Testis (tissue), 3 donors: ENCODE measurements around the gene LRRC8A. TPM values are rescaled to one million over a fixed set of nuclear protein-coding genes. Genes with fewer than 3 reads are reported as not detected.
"Not testable (repeated sequence)": the region's sequence is repeated elsewhere in the genome, so short reads cannot be mapped to it uniquely, and the experiment has no call there.

Experiments
- DNase-seq: peaks from one replicate; pipeline ENCODE4 v3.0.0-alpha.2; 2019
- H3K27ac ChIP-seq, 2 donors: fragments of 200-600 bp; sonication (generic); one replicate each; pipeline ENCODE4 v1.5.1; 2019
- H3K27me3 ChIP-seq: fragments of 200-600 bp; sonication (generic); one replicate; pipeline ENCODE4 v1.5.1; 2019
- H3K36me3 ChIP-seq: fragments of 200-600 bp; sonication (generic); one replicate; pipeline ENCODE4 v1.5.1; 2017; ENCODE audit warnings: low read depth; ENCODE audit errors: missing control alignments
- H3K4me1 ChIP-seq: fragments of 200-600 bp; sonication (generic); one replicate; pipeline ENCODE4 v1.5.1; 2019
- H3K4me3 ChIP-seq, 2 donors: fragments of 200-600 bp; sonication (generic); one replicate each; pipeline ENCODE4 v1.5.1; 2017 to 2019
- H3K9me3 ChIP-seq: fragments of 200-600 bp; sonication (generic); one replicate; pipeline ENCODE4 v1.5.1; 2017
- CTCF ChIP-seq, 3 experiments: fragments of 450-650 bp in 2 of 3; fragments of 200-600 bp in 1 of 3; sonication (generic) in 1 of 3; IDR thresholded peaks; one replicate each; pipeline ENCODE4 v1.5.1; 2016 to 2019; ENCODE audit warnings: antibody characterized with exemption in 3 of 3, mild to moderate bottlenecking in 2 of 3, moderate library complexity in 1 of 3
- POLR2A ChIP-seq: fragments of 450-650 bp; IDR thresholded peaks from one replicate; pipeline ENCODE4 v1.6.1; 2017; ENCODE audit warnings: antibody characterized with exemption, mild to moderate bottlenecking, moderate library complexity
- WGBS, 2 donors: methylation state at CpG; one replicate each; pipeline ENCODE4 v1.1.5; 2018; 5-methylcytosine and 5-hydroxymethylcytosine counted together
- intact Hi-C: fragments of 100-400 bp; cut with DNase I; formaldehyde crosslinking; loops from one replicate; pipeline ENCODE4 v1.15.1; 2023; ENCODE audit warnings: low total_unique reads
- polyA plus RNA-seq: library from polyadenylated mRNA; stranded (reverse); fragments of 350-450 nt; fragmentation: Illumina TruSeq; extraction: RNeasy Lipid Tissue Mini Kit (QIAGEN cat#74804); gene quantifications from one replicate; pipeline ENCODE4 v1.2.3, GENCODE V29; 2014; ENCODE audit warnings: low read depth, low replicate concordance; ENCODE audit not compliant: insufficient read depth
- total RNA-seq, 2 donors: library from RNA; depleted of rRNA; stranded (reverse); fragments of >200 nt; gene quantifications; one replicate each; pipeline ENCODE4 v1.2.3, GENCODE V29; 2016

The LRRC8A gene
- total and polyA plus RNA-seq, 3 donors from 2014 or later = 30.9 to 61.3 (median 54.3) TPM

GRCh38 chr9:128943832-128944620 lies 62.1 kb downstream of the LRRC8A start:
- Histone ChIP-seq H3K27me3 (no peaks in the 10 kb centered on the region), H3K4me3 (no peak overlapping the region), H3K4me1 (peaks cover 17% of the 10 kb centered on the region), H3K9me3 (no peaks in the 10 kb centered on the region), H3K36me3 (no peaks in the 10 kb centered on the region), H3K27ac (peak overlapping the region in 1 of 2 donors; percentile 32)
- DNase-seq = no peak
- intact Hi-C loops = loop anchor here (5.0 kb wide), 1 partner anchor 82 kb away; no protein-coding TSS in a partner anchor
- TF ChIP-seq CTCF (IDR thresholded peaks at IDR 0.05) = no peak
- no peak for TF ChIP-seq POLR2A
- WGBS, 2 donors = 77 to 79% methylated on average over 7 of the region's 7 CpGs

- intact Hi-C loops = loop anchor here (5.0 kb wide), 1 partner anchor 83 kb away; no protein-coding TSS in a partner anchor
- H3K27me3 ChIP-seq, DNase-seq, H3K4me3 ChIP-seq, H3K27ac ChIP-seq, H3K36me3 ChIP-seq, H3K9me3 ChIP-seq: not testable (repeated sequence)
- 84 to 89% methylated on average over 7 of the region's 7 CpGs for WGBS, 2 donors
- peaks cover 17% of the 10 kb centered on the region for H3K4me1 ChIP-seq
Observed at GRCh38 chr9:128944966-128945365, 63.0 kb downstream of the LRRC8A start.

DNA sequence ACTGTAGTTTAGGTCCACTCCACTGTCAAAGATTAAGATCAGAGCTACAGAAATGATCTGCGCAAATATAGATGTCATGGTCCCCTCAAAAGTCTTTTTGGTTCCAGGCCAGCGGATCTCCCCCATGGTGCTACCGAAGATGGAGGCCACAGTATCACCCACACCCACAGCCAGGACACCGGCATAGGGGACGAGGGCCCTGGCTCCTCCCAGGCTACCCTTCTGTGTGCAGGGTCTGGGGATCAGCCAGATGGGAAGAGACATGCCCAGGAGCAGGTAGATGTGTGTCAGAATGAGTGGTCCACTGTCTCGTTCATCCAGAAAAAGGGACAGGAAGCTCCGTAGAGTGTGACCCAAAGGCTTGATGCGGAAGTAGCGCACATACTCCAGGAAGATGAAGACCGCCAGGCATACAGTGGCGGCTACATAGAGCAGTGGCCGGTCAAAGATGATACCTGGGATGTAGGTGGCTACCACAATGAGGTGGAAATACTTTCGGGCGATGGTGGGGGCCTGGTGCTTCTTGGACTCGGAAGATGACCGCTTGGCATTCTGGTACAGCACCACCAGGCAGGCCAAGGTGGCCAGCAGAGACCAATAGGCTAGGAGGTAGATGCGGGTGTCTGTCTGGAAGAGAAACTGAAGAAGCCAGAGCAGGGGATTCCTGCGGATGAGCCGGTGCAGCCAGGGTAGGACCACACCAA lies 64.0 kb downstream of the LRRC8A start:
- no peak for DNase-seq
- Histone ChIP-seq H3K36me3 (no peaks in the 10 kb centered on the region), H3K4me1 (peaks cover 12% of the 10 kb centered on the region), H3K27me3 (no peaks in the 10 kb centered on the region), H3K4me3 (no peak overlapping the region), H3K9me3 (no peaks in the 10 kb centered on the region), H3K27ac (no peak overlapping the region)
- intact Hi-C loops = no loop called here
- no peak for TF ChIP-seq POLR2A
- TF ChIP-seq CTCF (IDR thresholded peaks at IDR 0.05) = no peak
- WGBS, 2 donors = 79 to 91% methylated on average over 17 to 19 of the region's 19 CpGs

- TF ChIP-seq CTCF (IDR thresholded peaks at IDR 0.05) (no peak), POLR2A (no peak)
- H3K36me3 ChIP-seq = no peaks in the 10 kb centered on the region
- peaks cover 12% of the 10 kb centered on the region for H3K4me1 ChIP-seq
- H3K9me3 ChIP-seq = no peaks in the 10 kb centered on the region
- peak overlapping the region; percentile 80 to 96 for H3K27ac ChIP-seq
- peak overlapping the region; percentile 72 to 91 for H3K4me3 ChIP-seq
- H3K27me3 ChIP-seq = no peaks in the 10 kb centered on the region
- peak; percentile 53 for DNase-seq
- intact Hi-C loops = no loop called here
- WGBS, 2 donors = 15 to 22% methylated on average over 22 to 30 of the region's 30 CpGs
Observed at GRCh38 chr9:128946571-128947276, 64.8 kb downstream of the LRRC8A start.

GRCh38 chr9:128947277-128947526 lies 65.3 kb downstream of the LRRC8A start:
- 1% methylated on average over 20 of the region's 20 CpGs; no CpG with 5 or more reads in 1 of the 2 donors for WGBS, 2 donors
- no peaks in the 10 kb centered on the region for H3K27me3 ChIP-seq
- H3K27ac ChIP-seq = peak overlapping the region; percentile 80 to 96
- peak overlapping the region; percentile 72 to 91 for H3K4me3 ChIP-seq
- H3K9me3 ChIP-seq = no peaks in the 10 kb centered on the region
- peaks cover 12% of the 10 kb centered on the region for H3K4me1 ChIP-seq
- H3K36me3 ChIP-seq = no peaks in the 10 kb centered on the region
- TF ChIP-seq CTCF (IDR thresholded peaks at IDR 0.05) = no peak
- no peak for TF ChIP-seq POLR2A
- intact Hi-C loops = no loop called here
- DNase-seq = no peak
